ENCODE data around the gene REC114. TPM values are rescaled to one million over a fixed set of nuclear protein-coding genes. Genes with fewer than 3 reads are reported as not detected.

Gene REC114
- total and polyA plus RNA-seq, 9 of the 15 experiments (the other 6 are each of a cell fraction or from before 2014, with no cell fraction given) = 0.07 to 0.24 TPM; not detected in 7

GRCh38 chr15:73397461-73397860 is 45.5 kb upstream of the REC114 start (continued):
- no peak for TF ChIP-seq KDM5B (IDR thresholded peaks at IDR 0.05; ENCODE audit: insufficient replicate concordance, low read depth, low read length)
- TF ChIP-seq BACH1 (tag; IDR thresholded peaks at IDR 0.05) = no peak
- no peak for TF ChIP-seq BHLHE40 (IDR thresholded peaks at IDR 0.05; ENCODE audit: low read length)
- no peak for TF ChIP-seq TFE3 (CRISPR knock-in tag; IDR thresholded peaks at IDR 0.05)
- no peak for TF ChIP-seq PREB (CRISPR knock-in tag; IDR thresholded peaks at IDR 0.05)

- no peak overlapping the region for H3K9ac ChIP-seq (ENCODE audit: insufficient read depth in 1 of 2, low read depth in 2 of 2, low read length in 2 of 2)
- no peak overlapping the region for H3K27ac ChIP-seq (ENCODE audit: extremely low read depth, low read depth, low read length)
- ChIA-PET POLR2A (no interaction called here), CTCF (ENCODE audit: low intra/inter-chr PET ratio) (no interaction called here)
- H3K4me1 ChIP-seq (replicated peaks in 1 of 2; ENCODE audit: control insufficient read depth in 2 of 2, insufficient read depth in 2 of 2, low read length in 2 of 2) = no peaks in the 10 kb centered on the region
- intact Hi-C loops (cut with micrococcal nuclease) = no loop called here
- H2AFZ ChIP-seq (ENCODE audit: low read depth, low read length) = no peak overlapping the region
- peaks cover 8 to 41% of the 10 kb centered on the region in 2 experiments; a peak in 4 of 5 replicates for H3K27me3 ChIP-seq (ENCODE audit: control insufficient read depth in 2 of 2, insufficient read depth in 2 of 2, low read length in 2 of 2)
- in situ Hi-C loops (cut with MboI) = no loop called here
- H3K4me2 ChIP-seq (ENCODE audit: insufficient read depth, low read length) = no peak overlapping the region
- no peaks in the 10 kb centered on the region for H3K36me3 ChIP-seq (ENCODE audit: control insufficient read depth, insufficient read depth, low read length)
- no peaks in the 10 kb centered on the region for H4K20me1 ChIP-seq (replicated peaks; ENCODE audit: control insufficient read depth, insufficient read depth, low read length)
- no peaks in the 10 kb centered on the region for H3K9me3 ChIP-seq (replicated peaks; ENCODE audit: control insufficient read depth, insufficient read depth, low read depth, low read length)
- no peaks in the 10 kb centered on the region for H3K9me1 ChIP-seq (ENCODE audit: control insufficient read depth, insufficient read depth, low read length)
- H3K79me2 ChIP-seq (ENCODE audit: control insufficient read depth, insufficient read depth, low read length) = no peaks in the 10 kb centered on the region
- DNase-seq (ENCODE audit: extremely low read depth in 1 of 4, low spot score in 3 of 4) = no peak
- no peak overlapping the region for H3K4me3 ChIP-seq
- 0% methylated on average over 4 of the region's 4 CpGs for WGBS (ENCODE audit: insufficient coverage, low coverage, missing lambda C conversion rate)
- no peak for FAIRE-seq
- no TSS peak for BruUV-seq (replicated peaks)
- no peak for ATAC-seq
- TF ChIP-seq ZNF140 (CRISPR knock-in tag; IDR thresholded peaks at IDR 0.05) (no peak), ZNF407 (IDR thresholded peaks at IDR 0.05; ENCODE audit: low read depth) (no peak), ZNF707 (CRISPR knock-in tag; conservative IDR thresholded peaks at IDR 0.05) (no peak), SP2 (IDR thresholded peaks at IDR 0.05; ENCODE audit: extremely low read depth, low read depth, low read length, poor library complexity, severe bottlenecking) (no peak), NR1H2 (CRISPR knock-in tag; IDR thresholded peaks at IDR 0.05) (no peak)
These were observed 44.1 kb upstream of the REC114 start for GRCh38 chr15:73398861-73399260.

Data from K562 (cell line).